HEK293T (cell line): Measurements from ENCODE around the gene FNDC3B.

Experiments used
- BHLHE40 ChIP-seq: fragments of 450-650 bp; IDR thresholded peaks from 2 replicates; pipeline ENCODE4 v1.6.1; 2016; ENCODE audit warnings: mild to moderate bottlenecking, moderate library complexity, borderline replicate concordance
- ELF4 ChIP-seq: fragments of 450-650 bp; IDR thresholded peaks from 2 replicates; pipeline ENCODE4 v1.6.1; 2017; ENCODE audit warnings: antibody characterized with exemption
- FOXA1 ChIP-seq: fragments of 450-650 bp; IDR thresholded peaks from 2 replicates; pipeline ENCODE4 v1.6.1; 2016; ENCODE audit warnings: mild to moderate bottlenecking
- FOXK2 ChIP-seq: fragments of 450-650 bp; IDR thresholded peaks from 2 replicates; pipeline ENCODE4 v1.6.1; 2016; ENCODE audit warnings: mild to moderate bottlenecking
- FOXM1 ChIP-seq: fragments of 450-650 bp; IDR thresholded peaks from 2 replicates; pipeline ENCODE4 v1.6.1; 2017; ENCODE audit warnings: mild to moderate bottlenecking, borderline replicate concordance
- SP1 ChIP-seq: fragments of 450-650 bp; IDR thresholded peaks from 2 replicates; pipeline ENCODE4 v1.6.1; 2017
- TARDBP ChIP-seq: fragments of 450-650 bp; IDR thresholded peaks from 2 replicates; pipeline ENCODE4 v1.6.1; 2016
- ZNF384 ChIP-seq: fragments of 450-650 bp; IDR thresholded peaks from 2 replicates; pipeline ENCODE4 v1.6.1; 2016
- TF ChIP-seq, protein P1 (sequence below): fragments of 450-650 bp; IDR thresholded peaks from 2 replicates; pipeline ENCODE4 v1.6.1; 2016

DNA sequence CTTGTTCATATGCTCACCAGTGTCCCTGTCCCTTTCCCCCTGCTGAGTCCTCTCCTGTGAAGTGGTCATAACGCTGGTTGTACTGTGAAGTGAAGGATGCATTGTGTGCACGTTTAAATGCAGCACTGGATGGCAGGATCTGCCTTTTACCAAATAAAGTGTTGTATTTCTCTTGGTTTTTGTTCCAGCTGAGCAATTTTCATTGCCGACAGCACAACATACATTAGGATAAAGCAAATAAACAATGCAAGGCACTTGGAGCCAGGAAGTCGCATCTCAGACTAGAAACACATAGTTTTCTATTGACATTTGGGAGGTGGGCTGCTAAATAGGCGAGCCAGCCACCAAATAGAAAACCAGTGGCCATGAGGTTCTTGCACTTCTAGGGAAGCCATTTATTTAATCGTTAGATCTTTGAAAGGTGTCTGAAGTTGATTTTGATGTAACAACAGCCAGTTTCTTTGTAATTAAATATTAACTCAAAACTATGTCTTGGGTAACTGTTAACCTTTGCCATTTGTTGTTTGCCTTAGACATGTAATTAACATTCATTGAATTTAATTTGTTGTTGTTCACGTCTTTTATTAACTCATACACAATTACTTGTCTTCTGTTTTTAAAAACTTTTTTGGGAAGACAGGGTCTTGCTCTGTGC, 185.3 kb downstream of the FNDC3B start:
- TF ChIP-seq TARDBP (no peak), SP1 (no peak), FOXK2 (no peak), BHLHE40 (no peak), ELF4 (no peak), FOXM1 (no peak), ZNF384 (no peak), FOXA1 (no peak)
- TF ChIP-seq, protein P1, sequence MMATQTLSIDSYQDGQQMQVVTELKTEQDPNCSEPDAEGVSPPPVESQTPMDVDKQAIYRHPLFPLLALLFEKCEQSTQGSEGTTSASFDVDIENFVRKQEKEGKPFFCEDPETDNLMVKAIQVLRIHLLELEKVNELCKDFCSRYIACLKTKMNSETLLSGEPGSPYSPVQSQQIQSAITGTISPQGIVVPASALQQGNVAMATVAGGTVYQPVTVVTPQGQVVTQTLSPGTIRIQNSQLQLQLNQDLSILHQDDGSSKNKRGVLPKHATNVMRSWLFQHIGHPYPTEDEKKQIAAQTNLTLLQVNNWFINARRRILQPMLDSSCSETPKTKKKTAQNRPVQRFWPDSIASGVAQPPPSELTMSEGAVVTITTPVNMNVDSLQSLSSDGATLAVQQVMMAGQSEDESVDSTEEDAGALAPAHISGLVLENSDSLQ = no peak
